Activated CD4-positive, alpha-beta T cell treated with anti-CD3 and anti-CD28 coated beads, Interleukin-2, amount 50 U/mL, for 4 hours (primary cell): ENCODE data around the gene SPATA12.

ENCODE experiments used
- DNase-seq, 2 experiments: peaks; one replicate each; pipeline ENCODE4 v3.0.0-alpha.2; 2020

SPATA12 gene, protein sequence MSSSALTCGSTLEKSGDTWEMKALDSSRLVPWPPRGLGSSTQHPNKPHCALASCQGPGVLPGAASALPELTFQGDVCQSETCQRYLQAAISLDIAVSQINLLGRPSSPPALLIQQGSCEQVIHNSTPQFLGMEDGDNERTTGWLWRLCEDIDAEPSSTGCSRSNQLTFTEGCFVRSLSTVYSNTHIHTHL

DNA sequence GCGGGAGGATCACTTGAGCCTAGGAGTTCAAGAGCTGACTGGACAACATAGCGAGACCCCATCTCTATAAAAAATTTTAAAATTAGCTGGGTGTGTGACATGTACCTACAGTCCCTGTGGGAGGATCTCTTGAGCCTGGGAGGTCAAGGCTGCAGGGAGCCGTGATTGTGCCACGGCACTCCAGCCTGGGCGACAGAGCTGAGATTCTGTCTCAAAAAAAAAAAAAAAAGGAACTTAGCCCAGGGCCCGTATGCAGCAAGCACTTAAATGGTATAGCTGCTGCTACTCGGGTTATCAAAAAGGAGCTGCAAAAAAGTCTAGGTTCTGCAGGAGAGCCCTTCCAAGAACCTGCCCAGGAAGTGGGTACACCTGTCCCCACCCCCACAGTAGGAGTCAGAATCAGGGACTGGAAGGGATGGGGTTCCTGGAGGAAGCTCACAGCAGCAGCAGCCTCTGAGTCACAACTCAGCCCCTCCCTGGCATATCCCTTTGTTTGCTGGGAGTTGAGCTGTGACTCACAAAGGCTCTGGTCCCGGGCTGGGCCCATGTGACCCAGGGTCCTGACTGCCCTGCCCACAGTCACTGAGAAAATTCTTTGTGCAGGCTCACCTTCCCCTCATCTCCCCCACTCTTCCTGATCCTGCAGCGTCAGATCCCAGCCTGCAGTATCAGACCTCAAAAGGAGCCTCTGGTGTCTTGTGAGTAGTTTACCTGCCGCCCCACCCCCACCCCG is at the start of gene SPATA12:
TSS of gene SPATA12 (plus strand) at position 576 of the 733 bp plus-strand sequence. CDS start 13,031 bp downstream, outside the sequence.
- no peak for DNase-seq

DNA sequence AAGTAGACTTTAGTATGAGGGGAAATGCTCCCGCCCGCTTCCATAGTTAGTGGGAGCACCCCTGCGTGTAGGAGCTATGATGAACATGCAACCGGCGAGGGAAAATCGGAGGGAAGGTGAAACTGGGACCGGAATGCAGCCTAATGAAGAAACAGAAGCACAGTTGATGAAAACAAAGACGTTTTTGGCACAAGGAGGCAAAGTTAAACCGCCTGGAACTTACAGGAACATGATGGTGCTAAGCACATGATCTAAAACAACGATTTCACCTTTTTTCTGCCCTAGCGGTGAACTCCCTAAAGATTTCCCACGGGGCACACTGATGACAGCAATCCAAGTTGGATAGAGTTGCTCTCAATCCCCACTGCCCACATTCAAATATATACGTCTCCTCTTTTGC is 49.4 kb upstream of the SPATA12 start:
- no peak for DNase-seq

DNA sequence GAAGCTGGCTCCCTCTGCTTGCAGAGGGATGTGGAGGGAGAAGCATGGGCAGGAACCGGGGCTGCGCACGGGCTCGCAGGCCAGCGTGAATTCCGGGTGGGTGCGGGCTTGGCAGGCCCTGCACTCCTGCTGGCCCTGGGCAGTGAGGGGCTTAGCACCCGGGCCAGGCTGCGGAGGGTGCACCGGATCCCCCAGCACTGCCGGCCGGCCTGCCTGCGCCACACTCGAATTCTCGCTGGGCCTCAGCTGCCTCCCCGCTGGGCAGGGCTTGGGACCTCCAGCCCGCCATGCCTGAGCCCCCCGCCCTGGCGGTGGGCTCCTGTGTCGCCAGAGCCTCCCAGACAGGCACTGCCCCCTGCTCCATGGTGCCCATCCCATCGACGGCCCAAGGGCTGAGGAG is 47.6 kb upstream of the SPATA12 start:
- no peak for DNase-seq

DNA sequence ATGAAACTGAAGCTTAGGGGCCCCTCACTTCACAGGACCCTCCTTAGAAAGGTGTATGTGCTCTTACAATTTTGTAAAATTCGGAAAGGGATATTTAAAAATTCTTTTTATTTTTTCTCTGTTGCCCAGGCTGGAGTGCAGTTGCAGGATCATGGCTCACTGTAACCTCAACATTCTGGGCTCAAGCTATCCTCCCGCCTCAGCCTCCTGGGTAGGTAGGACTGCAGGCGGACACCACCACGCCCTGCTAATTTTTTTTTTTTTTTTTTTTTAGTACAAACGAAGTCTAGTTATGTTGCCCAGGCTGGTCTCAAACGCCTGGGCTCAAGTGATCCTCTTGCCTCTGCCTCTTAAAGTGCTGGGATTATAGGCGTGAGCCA is 45.1 kb upstream of the SPATA12 start:
- DNase-seq, result no peak

DNA sequence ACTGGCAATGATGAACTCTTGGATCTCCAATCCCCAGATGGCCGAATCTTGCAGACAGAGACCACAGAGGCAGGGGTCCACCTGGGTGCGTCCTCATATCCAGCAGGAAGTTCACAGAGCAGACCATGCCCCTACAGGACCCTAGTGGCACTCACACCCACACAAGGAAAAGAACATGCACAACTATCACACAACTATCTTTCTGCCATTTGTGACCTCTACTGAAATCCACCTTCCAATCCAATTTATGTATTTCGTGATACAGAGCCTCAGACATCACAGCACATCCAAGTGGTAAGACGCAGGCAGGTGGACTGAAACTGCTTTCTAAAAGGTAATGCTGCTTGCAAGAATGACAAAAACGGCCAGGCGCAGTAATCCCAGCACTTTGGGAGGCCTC is 44.6 kb upstream of the SPATA12 start:
- DNase-seq, result no peak

DNA sequence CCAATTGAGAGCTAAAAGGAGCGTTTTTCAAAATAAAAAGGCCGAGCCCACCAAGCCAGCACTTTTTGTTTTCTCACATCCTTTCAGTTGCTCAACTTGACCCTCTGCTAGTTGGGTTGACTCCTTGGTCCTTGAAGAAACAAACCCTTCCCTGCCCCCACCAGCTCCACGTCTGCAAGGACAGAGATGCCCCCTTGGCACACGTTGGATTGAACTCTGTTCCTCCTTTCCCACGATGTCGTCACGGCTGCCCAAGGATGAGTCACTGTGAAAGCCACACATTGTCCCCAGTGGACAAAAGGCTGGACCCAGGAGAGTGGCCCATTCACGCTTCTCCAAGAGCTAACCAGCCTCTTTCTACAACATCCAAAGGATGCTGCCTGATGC is 43.0 kb upstream of the SPATA12 start:
- DNase-seq, result no peak

DNA sequence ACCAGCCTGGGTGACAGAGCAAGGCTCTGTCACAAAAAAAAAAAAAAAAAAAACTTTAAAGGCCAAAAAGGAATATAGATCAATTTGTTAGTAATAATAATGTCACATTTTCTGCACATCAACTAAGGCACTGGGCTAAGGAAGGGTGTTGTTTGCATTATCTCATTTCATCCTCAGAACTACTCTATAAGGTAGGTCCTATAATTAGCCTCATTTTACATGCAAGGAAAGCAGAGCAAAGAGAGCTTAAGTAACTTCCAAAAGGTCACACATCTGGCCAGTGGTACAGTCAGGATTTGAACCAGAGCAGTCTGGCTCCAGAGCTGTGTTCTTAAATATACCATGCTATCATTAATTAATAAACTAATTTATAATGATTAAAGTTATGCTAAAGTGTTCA is 42.2 kb upstream of the SPATA12 start:
- DNase-seq, result no peak

DNA sequence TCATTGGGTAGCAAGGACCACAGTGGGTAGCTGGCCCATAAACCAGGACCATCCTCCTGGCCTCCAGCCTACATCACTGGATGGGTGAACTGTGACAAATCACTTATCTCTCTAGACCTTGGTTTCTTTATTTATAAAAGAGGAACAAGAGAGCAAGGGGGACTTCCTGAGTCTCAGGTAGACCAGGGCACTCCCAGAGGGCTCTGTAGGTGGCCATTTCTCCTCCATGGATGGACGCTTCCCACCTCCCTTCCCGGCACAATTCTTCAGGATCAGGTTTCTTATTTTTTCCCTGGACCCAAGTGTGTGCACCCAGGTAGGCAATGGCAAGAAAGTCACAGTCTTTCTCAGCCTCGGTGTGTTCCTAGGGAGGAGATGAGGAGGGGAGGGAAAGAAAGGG is 41.4 kb upstream of the SPATA12 start:
- no peak for DNase-seq

DNA sequence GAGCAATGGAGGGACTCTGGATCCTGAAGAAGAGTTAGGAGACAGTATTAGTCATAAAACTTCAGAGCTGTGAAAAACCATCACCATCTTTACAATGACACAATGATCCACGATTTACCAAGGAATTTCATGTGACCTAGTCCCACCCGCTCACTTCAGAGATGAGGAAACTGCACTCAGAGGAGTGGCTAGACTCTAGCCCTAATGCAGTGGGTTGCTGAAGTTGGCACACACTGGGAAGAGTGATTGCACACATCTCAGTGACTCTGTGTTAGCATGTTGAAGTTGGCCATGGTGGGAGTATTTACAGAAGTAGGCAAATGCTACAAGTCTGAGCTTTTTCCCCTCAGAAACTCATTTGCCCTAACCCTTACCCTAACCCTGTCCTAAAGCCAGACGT is 35.2 kb upstream of the SPATA12 start:
- DNase-seq, result no peak

DNA sequence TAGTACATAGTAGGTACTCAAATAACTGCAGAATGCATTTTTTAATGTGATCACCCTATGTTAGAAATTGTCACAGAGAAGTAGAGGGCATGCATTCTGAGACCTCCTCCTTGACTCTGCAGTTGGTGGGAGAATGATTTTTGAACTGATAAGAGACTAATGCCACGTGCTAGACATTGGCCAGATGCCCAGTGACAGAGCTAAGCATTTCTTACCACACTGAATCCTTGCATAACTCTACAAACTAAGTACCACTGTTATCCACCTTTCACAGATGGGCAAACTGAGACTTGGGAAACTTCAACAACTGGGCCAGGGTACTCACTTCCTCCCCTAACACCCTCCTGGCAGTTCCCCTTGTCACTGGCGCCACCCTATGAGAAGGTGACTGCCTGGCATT is 33.5 kb upstream of the SPATA12 start:
- DNase-seq, result no peak

DNA sequence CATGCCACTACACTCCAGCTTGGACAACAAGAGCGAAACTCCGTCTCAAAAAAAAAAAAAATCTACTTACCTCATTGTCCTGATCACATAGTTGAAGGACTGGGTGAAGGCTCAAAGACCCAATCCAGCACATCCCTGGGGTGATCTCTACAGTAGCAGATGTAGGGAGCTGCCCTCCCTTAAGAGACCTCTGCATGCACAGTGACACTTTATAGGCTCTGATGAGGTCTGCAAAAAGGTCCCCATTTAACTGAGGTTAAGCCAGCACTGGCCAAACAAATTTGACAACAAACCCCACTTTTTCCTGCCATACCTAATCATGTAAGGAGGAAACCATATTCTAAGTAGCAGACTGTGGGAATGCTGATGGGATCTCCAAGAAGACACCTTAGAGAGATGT is 31.1 kb upstream of the SPATA12 start:
- DNase-seq, result no peak

DNA sequence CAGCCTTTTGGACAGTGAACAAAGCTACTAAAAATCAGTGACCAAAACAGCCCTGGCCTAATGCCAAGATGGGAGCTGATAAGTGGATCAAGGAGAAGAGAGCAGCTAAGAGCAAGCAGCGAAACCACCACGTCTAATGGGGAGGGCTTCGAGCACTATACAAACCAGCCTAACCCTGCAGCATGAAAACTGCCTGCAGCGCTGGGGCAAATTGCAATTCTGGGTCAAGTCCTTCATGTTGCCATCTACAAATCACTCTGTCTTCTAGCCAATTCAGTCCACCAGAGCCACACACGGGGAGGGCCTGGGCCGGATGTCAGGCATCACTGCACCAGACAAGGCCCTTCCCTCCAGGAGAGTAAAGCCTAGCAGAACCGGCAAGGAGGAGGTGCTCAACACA is 30.5 kb upstream of the SPATA12 start:
- no peak for DNase-seq

DNA sequence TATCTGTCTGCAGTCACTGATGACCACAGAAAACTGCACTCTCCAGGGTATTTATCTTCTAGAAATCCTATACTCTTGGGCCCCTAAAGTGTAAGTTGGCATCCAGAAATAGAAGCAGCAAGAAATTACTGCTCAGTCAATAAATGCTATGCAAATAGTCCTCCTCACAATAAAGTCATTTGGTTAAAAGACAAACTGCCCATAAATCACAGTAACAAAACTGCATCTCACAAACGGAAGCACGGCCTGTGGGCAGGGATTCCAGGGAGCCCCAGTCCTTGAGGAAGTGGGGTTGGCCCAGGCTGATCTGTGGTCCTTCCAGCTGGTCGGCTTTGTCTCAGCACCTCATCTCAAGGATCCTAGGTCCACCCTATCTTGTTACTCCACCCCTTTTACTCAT is 29.7 kb upstream of the SPATA12 start:
- DNase-seq, result no peak

DNA sequence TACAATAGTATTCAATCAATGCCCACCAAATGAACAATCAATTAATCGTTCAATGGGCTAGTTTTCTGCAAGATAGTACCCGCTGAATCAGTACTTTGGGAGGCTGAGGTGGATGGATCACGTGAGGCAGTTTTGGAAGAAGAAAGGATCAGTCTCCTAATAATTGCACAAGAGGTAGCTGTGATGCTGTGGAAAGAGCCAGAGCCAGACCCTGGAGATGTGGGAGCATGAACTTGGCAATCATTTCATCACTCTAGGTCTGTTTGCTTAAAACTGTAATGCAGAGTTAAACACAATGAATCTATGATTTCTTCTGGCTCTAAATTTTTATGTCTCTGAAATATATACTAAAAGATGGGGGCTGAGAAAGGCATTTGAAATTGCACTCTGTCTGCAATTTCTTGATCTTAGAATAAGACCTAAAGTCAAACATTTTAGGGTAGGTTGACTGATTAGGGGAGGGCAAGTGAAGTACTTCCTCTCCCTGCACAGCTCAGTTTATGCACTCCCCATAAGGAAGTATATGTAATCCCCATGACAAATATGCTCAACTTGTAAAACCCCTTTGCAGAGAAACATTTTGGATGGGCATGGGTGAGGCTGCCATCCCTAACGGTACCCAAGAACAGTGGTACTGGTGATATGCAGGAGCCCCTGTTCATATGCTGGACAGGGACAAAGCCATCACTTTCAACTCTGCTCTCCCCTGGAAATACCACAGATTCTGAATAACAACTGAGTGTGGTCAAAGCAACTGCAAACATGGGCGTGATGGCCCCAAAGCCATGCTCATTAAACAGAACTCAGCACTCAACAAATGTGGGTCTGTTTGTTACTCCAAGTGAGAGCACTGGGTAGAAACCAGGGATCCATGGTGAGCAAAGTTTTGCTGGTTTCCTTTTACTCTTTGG is 28.6 kb upstream of the SPATA12 start:
- DNase-seq, result no peak

DNA sequence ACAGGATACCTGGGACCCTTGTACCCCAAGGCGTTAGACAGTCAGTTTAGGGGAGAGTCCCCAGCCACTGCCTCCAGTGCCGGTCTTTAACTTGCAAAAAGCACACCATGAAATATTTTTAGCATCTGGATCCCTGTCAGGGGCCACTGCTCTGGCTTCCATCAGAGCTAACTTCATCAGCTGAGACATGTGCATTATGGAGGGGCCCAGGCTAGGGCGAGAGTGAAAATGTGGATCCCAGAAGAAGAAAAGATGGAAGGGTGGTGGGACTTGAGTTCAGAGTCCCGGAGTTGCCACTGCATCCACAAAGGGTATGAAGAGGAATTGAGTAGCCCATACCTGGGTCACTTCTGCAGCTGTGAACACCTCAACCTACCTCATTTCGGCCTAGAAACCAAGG is 23.5 kb upstream of the SPATA12 start:
- DNase-seq, result no peak

DNA sequence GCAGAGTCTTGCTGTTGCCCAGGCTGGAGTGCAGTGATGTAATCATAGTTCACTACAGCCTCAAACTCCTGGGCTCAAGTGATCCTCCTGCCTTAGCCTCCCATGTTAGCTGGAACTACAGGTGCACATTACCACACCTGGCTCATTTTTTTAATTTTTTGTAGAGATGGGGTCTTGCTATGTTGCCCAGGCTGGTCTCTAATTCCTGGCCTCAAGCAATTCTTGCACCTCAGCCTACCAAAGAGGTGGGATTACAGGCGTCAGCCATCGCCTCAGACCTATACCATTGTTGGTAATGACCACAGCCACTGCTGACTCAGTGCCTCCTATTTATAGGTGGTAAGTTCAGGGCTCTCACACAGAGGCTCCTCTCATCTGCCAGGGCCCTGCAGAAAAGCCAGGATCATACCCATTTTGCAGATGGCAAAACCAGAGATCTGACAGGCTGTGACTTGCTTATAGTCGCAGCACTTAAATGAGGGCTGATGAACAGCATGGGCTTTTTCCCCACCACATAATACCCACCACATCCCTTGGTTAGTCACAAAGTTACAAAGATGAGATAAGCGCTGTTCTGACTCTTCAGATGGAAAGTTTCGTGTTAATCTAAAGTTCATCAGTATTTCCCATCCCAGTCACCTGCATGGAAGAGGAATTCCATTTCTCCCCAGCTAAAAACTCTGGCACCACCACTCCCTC is 21.8 kb upstream of the SPATA12 start:
- no peak for DNase-seq

DNA sequence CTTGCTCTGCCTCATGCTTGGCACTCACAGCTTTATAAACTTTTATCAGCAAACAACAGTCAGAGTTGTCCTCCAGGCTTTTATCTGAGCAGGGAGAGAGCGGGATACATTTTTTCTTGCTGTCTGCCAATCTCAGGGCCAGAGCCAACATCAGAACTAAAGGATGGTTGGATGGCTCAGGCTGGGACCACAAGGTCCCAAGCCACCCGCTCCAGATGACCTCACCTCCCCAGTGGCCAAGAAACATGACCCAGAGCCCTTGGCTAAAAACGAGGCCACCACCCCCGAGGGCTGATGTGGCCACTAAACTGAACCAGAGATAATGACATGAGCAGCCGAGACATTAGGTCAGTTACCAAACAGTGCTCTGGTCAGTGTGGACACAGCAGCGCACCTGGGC is 18.8 kb upstream of the SPATA12 start:
- no peak for DNase-seq

DNA sequence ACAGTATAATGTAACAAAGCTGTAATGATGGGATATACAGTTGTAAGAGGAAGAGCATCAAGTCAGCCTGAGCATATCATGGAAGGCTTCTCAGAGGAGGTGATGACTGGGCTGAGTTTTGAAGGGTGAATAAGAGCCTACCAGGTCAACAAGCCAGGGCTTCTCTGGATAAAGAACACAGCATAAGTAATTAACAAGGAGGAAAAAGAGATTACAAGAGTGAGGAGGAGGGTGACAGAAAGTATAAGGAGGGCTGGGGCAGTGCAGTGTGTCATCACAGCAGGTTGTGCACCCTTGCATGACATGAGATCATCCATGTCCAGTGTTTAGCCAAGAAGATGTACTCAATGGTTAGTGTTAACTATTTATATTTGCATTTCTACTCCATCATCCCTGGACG is 16.9 kb upstream of the SPATA12 start:
- DNase-seq, result no peak

DNA sequence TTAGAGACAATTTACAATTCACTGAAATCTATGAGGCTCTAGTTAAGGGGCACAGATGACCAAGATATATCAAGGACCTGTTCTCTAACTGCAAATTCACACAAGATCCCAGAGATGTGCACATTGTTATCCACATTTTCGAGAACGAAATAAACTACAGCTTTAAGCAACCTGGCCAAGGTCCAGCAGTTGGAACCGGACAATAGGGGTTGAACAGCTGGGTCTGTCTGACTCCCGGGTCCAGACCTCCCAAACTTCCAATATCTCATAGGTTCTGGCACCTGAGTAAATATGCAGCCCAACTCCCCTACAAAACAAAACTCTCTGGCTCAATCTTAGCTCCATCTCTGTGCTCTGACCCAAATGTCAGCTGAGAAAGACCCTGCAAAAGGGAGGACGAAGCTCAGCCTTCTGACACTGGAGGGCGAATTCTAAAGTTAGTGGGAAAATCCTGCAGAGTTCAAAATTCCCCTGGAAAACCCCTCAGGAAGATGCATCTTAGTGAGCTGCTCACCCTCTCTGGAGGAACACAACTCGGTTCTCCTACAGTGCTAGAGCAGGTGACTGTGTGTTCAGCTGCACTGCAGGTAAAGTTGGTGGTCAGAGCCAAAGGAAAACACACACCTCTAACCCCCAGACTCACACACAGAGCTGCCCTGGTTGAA is 14.2 kb upstream of the SPATA12 start:
- DNase-seq, result no peak

DNA sequence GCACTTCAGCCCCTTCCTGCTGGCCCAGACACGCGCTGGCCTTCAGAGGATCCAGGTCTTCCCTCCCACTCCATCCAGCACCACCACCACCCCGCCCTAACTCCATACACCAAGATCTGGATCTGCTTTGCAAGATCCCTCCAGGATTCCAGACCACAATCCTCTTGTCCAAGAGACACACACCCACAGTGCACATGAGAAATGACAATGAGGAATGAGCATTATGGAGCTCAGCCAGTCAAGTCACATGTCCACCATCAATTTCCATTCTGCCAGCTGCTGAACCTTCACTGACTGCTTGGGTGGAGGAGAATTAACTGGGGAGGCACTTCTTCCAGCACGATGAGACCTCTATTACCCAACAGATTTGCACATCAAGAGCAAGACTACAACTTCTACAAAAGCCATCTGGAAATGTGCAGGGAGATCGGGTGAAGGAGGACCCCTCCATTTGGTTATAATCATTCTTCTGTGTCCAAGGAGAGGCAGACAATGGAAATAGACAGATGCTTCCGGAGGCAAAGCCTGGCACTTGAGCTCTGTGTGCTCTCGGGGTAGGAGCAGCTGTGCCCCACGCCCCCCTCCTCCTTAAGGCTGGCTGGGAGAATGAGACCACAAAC is 12.3 kb upstream of the SPATA12 start:
- no peak for DNase-seq

DNA sequence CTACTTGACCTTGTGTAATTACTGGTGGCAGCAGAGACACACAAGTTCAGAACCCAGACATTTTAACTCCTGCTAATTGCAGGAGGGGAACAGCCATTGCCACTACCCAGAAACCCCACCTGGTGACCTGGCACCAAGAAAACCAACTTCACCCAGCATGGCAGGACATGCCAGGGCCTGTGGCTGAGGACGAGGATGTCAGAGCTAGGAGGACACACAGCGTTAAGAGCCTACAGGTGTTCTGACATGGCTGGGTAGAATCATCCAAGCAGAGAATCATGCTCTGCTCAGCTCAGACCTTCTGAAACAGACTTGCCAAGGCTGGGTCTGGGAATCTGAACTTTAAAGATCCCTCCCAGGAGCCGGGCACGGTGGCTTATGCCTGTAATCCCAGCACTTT is 11.7 kb upstream of the SPATA12 start:
- DNase-seq, result no peak

DNA sequence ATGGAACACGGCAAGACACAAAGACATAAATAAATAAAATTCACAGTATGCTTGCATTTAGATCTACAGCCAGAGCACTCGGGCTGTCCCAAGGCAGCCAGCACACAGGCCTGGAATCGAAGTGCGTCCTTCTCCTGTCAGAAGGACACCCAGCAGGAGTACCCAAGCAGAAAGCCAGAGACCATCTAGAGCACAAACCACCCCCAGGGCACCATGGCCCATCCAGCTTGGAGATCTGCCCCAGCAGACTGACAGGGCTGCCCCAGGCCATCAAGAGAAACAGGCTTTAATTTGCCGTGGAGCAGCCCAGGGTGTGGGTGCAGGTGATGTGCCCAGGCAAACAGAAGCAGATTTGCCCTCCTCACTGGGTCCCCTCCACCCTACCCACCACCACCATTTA is 7.8 kb upstream of the SPATA12 start:
- no peak for DNase-seq
